ENCODE data around the gene CEP112.

GRCh38 chr17:65807361-65807760, 384.6 kb downstream of the CEP112 start:
- TF ChIP-seq EZH2 (IDR thresholded peaks at IDR 0.05; ENCODE audit: borderline replicate concordance, low read depth, low read length) = no peak
- TF ChIP-seq, protein P1, sequence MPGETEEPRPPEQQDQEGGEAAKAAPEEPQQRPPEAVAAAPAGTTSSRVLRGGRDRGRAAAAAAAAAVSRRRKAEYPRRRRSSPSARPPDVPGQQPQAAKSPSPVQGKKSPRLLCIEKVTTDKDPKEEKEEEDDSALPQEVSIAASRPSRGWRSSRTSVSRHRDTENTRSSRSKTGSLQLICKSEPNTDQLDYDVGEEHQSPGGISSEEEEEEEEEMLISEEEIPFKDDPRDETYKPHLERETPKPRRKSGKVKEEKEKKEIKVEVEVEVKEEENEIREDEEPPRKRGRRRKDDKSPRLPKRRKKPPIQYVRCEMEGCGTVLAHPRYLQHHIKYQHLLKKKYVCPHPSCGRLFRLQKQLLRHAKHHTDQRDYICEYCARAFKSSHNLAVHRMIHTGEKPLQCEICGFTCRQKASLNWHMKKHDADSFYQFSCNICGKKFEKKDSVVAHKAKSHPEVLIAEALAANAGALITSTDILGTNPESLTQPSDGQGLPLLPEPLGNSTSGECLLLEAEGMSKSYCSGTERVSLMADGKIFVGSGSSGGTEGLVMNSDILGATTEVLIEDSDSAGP (CRISPR knock-in tag; IDR thresholded peaks at IDR 0.05) = no peak
- TF ChIP-seq VEZF1 (CRISPR knock-in tag; IDR thresholded peaks at IDR 0.05) = no peak
- no peak for TF ChIP-seq ZNF263 (CRISPR knock-in tag; IDR thresholded peaks at IDR 0.05; ENCODE audit: borderline replicate concordance)
- no peak for TF ChIP-seq IRF2 (CRISPR knock-in tag; IDR thresholded peaks at IDR 0.05)
